ENCODE measurements around the gene CISH. TPM values are rescaled to one million over a fixed set of nuclear protein-coding genes. Genes with fewer than 3 reads are reported as not detected.

Gene CISH
- total and polyA plus RNA-seq, 4 donors: 4.7 to 32.5 (median 24.3) TPM

GRCh38 chr3:50616003-50616769 lies 4.6 kb upstream of the CISH start:
- peaks cover 3 to 58% (median 38%) of the 10 kb centered on the region in 4 donors for H3K4me1 ChIP-seq (ENCODE audit: control insufficient read depth in 4 of 4, insufficient read depth in 4 of 4, low read length in 3 of 4)
- WGBS: 4% methylated on average over 24 of the region's 24 CpGs
- H3K27ac ChIP-seq (ENCODE audit: low read depth in 1 of 2, low read length in 2 of 2): peak overlapping the region; percentile 70 to 74
- peak overlapping the region in 1 of 2 donors; percentile 52 for H3K9ac ChIP-seq (ENCODE audit: low read depth in 1 of 2, low read length in 2 of 2)
- no peaks in the 10 kb centered on the region for H3K27me3 ChIP-seq (ENCODE audit: control insufficient read depth in 4 of 4, insufficient read depth in 4 of 4, low read length in 3 of 4)
- H3K36me3 ChIP-seq (ENCODE audit: control insufficient read depth in 4 of 4, insufficient read depth in 3 of 4, low read depth in 1 of 4, low read length in 3 of 4): no peaks in the 10 kb centered on the region
- peak overlapping the region; percentile 56 to 73 (median 71) for H3K4me3 ChIP-seq (ENCODE audit: low read depth in 1 of 3, low read length in 3 of 3)
- peak; percentile 81 for DNase-seq (ENCODE audit: low spot score)
- no peaks in the 10 kb centered on the region for H3K9me3 ChIP-seq (ENCODE audit: control insufficient read depth in 4 of 4, low read length in 3 of 4)
- TF ChIP-seq YY1 (IDR thresholded peaks at IDR 0.05) (no peak), HNF4G (IDR thresholded peaks at IDR 0.05) (no peak), SP1 (IDR thresholded peaks at IDR 0.05) (no peak), RXRA (IDR thresholded peaks at IDR 0.05) (no peak), RAD21 (IDR thresholded peaks at IDR 0.05) (peak; percentile 99), FOXA2 (IDR thresholded peaks at IDR 0.05) (no peak), NR2F2 (IDR thresholded peaks at IDR 0.05) (no peak), CTCF (IDR thresholded peaks at IDR 0.05; ENCODE audit: low read depth, low read length, missing input control) (peak; percentile 99), TAF1 (conservative IDR thresholded peaks at IDR 0.05) (no peak), ATF3 (IDR thresholded peaks at IDR 0.05) (no peak)

- 66% methylated on average over 1 of the region's 1 CpG for WGBS
- Histone ChIP-seq H3K27ac (ENCODE audit: low read depth in 1 of 2, low read length in 2 of 2) (no peak overlapping the region), H3K36me3 (ENCODE audit: control insufficient read depth in 4 of 4, insufficient read depth in 3 of 4, low read depth in 1 of 4, low read length in 3 of 4) (no peaks in the 10 kb centered on the region), H3K4me1 (ENCODE audit: control insufficient read depth in 4 of 4, insufficient read depth in 4 of 4, low read length in 3 of 4) (peaks cover 4 to 55% (median 39%) of the 10 kb centered on the region in 4 donors), H3K4me3 (ENCODE audit: low read depth in 1 of 3, low read length in 3 of 3) (no peak overlapping the region), H3K9ac (ENCODE audit: low read depth in 1 of 2, low read length in 2 of 2) (no peak overlapping the region), H3K9me3 (ENCODE audit: control insufficient read depth in 4 of 4, low read length in 3 of 4) (no peaks in the 10 kb centered on the region), H3K27me3 (ENCODE audit: control insufficient read depth in 4 of 4, insufficient read depth in 4 of 4, low read length in 3 of 4) (no peaks in the 10 kb centered on the region)
- no peak for DNase-seq (ENCODE audit: low spot score)
- TF ChIP-seq GABPA (IDR thresholded peaks at IDR 0.05 in 1 of 2, conservative IDR thresholded peaks at IDR 0.05 in 1 of 2): no peak
- TF ChIP-seq MAX (IDR thresholded peaks at IDR 0.05): no peak
- no peak for TF ChIP-seq YY1 (IDR thresholded peaks at IDR 0.05)
- no peak for TF ChIP-seq FOXA2 (IDR thresholded peaks at IDR 0.05)
- no peak for TF ChIP-seq ZBTB33 (IDR thresholded peaks at IDR 0.05)
- no peak for TF ChIP-seq REST (IDR thresholded peaks at IDR 0.05)
- TF ChIP-seq TAF1 (conservative IDR thresholded peaks at IDR 0.05): no peak
- TF ChIP-seq SP1 (IDR thresholded peaks at IDR 0.05): no peak
Observed at GRCh38 chr3:50615190-50615589, 3.6 kb upstream of the CISH start.

Measured in liver (tissue), 9 donors.